ENCODE data around the gene USP48.
"Not testable (repeated sequence)": the region's sequence is repeated elsewhere in the genome, so short reads cannot be mapped to it uniquely, and the experiment has no call there.

USP48 gene

DNA sequence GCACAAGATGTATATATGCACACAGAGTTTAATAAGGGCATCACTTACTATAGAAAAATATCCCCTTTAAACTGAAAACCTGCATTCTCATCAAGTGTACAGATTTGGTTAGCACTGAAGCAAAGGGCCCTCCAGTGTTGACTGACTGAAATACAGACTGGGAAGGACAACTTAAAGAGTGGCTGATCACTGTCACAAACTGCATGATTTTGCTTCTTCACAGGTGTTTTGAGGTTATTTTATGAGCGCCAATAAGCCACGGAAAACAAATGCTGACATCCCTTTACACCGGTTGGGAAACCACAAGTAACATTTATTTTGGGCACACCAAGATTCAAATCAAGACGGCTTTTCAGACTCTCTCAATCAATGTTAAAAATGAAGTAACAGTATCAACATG lies 82.9 kb downstream of the USP48 start:
- no peak for DNase-seq (ENCODE audit: low spot score)

- DNase-seq (ENCODE audit: low spot score): no peak
Observed at GRCh38 chr1:21696931-21697330, 86.0 kb downstream of the USP48 start.

GRCh38 chr1:21693732-21694131 lies 89.2 kb downstream of the USP48 start:
- DNase-seq (ENCODE audit: low spot score): no peak

- DNase-seq (ENCODE audit: low spot score): no peak
Observed at GRCh38 chr1:21691739-21692138, 91.2 kb downstream of the USP48 start.

GRCh38 chr1:21689661-21690372 lies 93.1 kb downstream of the USP48 start:
- no peak for DNase-seq (ENCODE audit: low spot score)

DNA sequence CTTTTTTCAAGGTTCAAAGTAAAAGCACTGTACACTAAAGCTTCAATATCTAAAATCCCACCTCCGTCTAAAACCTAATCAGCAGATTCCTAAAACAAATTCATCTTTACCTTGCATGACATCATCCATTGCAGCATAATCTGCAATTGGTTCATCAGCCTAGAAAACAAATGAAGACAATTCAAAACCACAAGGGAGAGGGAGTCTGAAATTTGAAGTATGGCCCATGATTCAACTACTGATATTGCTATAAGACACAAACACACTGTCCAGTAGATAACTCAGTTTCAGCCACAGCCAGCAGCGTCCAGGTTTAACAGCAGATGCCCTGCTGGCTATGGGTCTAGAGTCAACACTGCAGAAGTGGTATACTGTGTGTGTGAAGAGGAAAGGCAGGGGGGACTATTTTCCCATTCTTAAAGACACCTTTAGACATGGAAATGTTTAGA lies 95.8 kb downstream of the USP48 start:
- DNase-seq (ENCODE audit: low spot score): no peak

DNA sequence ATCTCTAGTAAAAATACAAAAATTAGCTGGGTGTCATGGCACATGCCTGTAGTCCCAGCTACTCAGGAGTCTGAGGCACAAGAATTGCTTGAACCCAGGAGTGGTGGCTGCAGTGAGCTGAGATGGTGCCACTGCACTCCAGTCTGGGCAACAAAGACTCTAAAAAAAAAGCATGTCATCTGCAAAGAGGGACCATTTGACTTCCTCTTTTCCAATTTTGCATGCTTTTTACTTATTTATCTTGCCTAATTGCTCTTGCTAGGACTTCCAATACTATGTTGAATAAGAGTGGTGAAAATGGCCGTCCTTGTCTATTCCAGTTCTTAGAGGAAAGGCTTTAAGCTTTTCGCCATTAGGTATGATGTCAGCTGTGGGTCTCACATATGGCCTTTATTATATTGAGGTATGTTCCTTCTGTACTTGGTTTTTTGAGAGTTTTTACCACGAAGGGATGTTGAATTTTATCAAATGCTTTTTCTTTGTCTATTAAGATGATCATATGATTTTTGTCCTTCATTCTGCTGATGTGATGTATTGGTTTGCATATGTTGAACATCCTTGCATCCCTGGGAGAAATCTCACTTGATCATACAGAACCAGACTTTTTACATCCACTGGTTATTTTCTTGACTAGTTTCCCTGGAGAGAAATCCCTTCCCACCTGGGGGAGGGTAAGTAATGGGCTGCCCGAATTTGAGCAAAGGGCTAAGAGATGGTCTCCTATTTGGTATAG lies 96.8 kb downstream of the USP48 start:
- no peak for DNase-seq (ENCODE audit: low spot score)

- no peak for DNase-seq (ENCODE audit: low spot score)
Observed at GRCh38 chr1:21681426-21681825, 101.5 kb downstream of the USP48 start.

DNA sequence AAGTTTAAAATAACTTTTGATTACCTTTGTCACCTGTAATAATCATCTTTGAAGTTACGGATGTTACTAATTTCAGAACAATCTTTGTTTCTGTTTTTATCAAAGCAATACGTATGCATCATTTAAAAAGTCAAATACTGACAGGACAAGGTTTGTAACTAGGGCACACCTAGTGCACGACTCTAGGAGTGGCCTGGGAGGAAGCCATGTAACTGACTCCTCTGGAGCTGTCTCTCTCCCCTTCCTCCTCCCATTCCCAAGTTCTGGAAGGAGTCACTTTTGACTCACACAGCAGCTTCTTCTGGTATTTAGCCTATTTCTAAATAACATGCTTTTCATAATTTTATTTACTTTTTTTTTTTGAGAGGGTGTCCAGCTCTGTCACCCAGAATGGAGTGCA lies 102.0 kb downstream of the USP48 start:
- DNase-seq (ENCODE audit: low spot score): no peak

- no peak for DNase-seq (ENCODE audit: low spot score)
Observed at GRCh38 chr1:21680381-21680780, 102.6 kb downstream of the USP48 start.

GRCh38 chr1:21677168-21677567 lies 105.8 kb downstream of the USP48 start:
- DNase-seq (ENCODE audit: low spot score): no peak

- no peak for DNase-seq (ENCODE audit: low spot score)
Observed at GRCh38 chr1:21674957-21675356, 108.0 kb downstream of the USP48 start.

DNA sequence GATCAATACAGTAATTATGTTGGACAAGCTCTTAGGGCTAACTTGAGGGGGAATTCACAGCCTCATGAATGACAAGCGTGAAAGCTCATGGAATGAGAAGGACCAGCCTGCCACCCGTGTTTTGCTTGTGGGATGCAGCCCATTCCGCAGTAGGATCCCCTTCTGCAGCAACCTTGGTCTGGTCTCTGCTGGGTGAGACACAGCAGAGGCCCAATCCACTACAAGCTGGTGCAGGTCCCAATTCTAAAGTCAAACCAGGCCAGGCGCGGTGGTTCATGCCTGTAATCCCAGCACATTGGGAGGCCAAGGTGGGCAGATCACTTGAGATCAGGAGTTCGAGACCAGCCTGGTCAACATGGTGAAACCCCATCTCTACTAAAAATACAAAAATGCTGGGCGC lies 109.1 kb downstream of the USP48 start:
- DNase-seq (ENCODE audit: low spot score): not testable (repeated sequence)

GRCh38 chr1:21673277-21673780 lies 109.6 kb downstream of the USP48 start:
- DNase-seq (ENCODE audit: low spot score): no peak

DNA sequence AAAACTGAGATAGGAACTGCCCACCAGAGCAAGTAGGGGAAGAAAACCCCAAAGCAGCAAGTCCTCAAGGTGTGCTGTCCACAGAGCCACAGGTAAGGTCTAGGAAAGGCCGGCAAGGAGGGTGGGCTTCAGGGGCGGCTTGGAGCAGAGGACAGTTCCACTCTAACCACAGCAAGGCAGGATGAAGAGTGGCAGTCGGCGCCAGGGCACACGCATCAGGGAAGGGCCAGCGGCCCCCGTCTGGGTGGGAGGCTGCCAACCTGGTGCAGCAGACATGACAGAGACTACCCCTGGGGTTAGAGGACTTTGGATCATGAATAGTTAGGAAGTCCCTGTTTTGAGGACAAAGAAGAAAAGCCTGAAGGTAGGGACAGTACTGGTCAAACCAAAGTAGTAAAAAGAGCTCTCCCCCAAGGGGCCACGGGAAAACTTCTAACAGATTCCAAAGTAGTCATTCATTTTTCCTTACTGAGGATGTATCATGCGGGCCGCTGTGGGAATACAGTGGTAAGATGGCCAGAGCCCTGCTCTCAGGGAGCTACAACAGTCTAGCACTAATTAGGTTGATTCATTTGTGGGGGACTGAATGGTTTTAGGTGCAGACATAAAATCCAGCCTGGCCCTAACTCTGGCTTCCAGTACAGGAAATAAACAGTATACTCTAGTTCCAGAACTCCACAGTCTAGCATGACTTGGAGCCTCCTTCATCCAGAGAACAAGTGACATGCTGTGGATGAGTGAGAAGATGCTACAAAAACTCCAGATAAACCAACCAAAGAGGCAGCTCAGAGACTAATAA lies 110.3 kb downstream of the USP48 start:
- DNase-seq (ENCODE audit: low spot score): no peak

DNA sequence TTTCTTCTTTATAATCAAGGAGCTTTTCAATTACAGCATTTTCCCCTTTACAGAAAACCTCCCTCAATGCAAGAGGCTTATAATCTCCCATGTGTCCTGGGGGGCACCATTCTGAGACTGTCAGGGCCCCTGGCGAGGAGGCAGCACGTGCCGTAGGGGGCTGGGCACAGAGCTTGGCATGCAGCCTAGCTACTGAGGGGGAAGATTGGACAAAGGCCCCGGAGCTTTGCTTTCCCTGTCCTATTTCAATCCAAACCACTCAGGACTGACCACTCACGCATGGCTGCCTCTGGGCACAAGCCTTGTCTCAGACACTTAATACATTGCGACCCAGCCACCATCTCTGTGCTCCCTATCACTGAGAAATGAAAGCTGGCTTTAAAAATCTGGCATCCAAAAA lies 111.0 kb downstream of the USP48 start:
- DNase-seq (ENCODE audit: low spot score): no peak

- no peak for DNase-seq (ENCODE audit: low spot score)
Observed at GRCh38 chr1:21670956-21671902, 111.7 kb downstream of the USP48 start.

DNA sequence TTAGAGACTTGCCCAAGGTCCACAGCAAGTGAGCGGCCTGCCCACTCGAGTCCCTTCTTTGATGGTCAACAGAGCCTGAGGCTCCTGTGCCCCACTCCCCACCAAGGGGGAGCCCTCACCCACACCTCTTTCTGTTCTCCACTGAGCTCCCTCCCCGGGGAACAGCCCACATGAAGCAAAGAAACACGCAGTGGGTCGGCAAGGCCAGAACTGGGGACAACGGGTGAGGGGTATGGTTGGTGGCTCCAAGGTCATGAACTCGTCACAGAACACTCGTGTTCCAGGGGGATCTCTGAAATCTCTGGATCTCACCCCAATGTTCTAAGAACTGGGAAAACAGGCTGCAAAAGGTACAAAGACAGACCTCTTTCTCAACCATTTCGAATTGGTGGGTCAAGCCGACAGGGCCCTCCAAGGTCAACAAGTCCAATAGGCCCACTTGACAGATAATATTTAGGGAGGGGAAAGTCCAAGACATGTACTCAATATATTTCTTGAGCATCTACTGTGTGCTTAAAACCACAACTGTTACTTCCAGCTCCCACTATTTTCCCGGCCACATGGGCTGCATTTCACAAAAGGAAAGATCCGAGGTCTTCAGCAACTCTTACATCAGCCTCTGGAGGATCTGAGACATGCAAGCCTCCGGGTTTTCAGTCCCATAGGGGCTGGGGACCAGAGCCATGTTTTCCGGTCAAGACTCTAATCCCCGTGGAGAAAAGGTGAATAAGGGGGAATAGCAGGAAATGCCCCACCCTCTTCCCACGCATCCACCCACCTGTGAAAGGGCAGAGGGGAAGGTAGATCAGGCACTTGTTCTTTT lies 112.7 kb downstream of the USP48 start:
- no peak for DNase-seq (ENCODE audit: low spot score)

DNA sequence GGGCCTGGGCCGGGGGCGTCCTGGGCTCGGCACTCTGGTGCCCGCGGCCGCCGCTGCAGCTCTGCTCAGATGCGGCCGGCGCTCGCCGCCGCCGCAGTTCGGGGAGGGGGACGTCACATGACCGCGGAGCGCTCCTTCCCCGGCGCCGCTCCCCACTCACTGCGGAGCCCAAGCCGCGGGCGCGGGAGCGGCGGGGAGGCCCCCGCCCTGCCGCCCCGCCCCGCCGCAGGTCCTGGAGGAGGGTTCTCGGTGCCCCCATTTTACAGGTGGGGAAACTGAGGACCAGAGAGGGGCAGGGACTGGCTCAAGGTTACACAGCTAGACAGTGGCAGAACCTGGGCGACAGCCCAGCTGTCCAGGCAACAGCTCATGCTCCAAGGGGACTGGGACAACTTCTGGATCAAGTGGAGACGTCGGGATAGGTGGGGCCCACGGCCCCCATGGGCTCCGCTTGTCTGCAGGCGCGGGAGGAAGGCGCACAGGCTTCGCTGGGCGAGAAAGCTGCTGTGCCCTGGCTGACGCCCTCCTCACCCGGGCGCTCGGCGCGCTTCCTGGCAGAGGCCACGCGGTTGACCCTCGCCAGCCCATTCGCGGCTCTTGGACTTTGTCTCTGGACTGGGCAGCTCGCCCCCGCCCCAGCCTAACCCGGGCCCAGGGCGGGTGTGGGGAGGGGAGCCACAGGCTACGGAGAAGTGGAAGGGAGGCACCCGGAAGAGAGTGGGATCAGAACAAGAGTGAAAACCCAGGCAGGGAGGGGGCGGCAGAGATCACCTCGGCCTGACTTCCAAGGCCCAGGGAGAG lies 113.5 kb downstream of the USP48 start, which contains the start of gene RAP1GAP:
RAP1GAP (minus strand) TSS at position 100 of the 801 bp plus-strand sequence. CDS start 49,325 bp downstream, outside the sequence.
- no peak for DNase-seq (ENCODE audit: low spot score)

GRCh38 chr1:21668951-21669257 lies 114.0 kb downstream of the USP48 start:
- no peak for DNase-seq (ENCODE audit: low spot score)

All from globus pallidus (tissue), 1 donor.